HG03108 (cell line): ENCODE measurements around the gene KRTAP9-4.
"Not testable (repeated sequence)": the region's sequence is repeated elsewhere in the genome, so short reads cannot be mapped to it uniquely, and the experiment has no call there.

Experiments
- ATAC-seq: cut with Tn5 transposase; IDR thresholded peaks from one replicate; pipeline ENCODE4 v1.9.1; 2021; ENCODE audit warnings: moderate library complexity; ENCODE audit not compliant: unreplicated experiment

KRTAP9-4 gene

GRCh38 chr17:41249637-41250240 is at the start of gene KRTAP9-4:
Gene KRTAP9-4 (plus strand): TSS chr17:41249687. CDS start chr17:41249721, 34 bp downstream.
- not testable (repeated sequence) for ATAC-seq

- no peak for ATAC-seq
Measured at GRCh38 chr17:41211845-41212466, 37.5 kb upstream of the KRTAP9-4 start.

GRCh38 chr17:41212524-41213169 is 36.8 kb upstream of the KRTAP9-4 start:
- no peak for ATAC-seq

- ATAC-seq = no peak
Measured at GRCh38 chr17:41215681-41216080, 33.8 kb upstream of the KRTAP9-4 start.

GRCh38 chr17:41223821-41224220 is 25.7 kb upstream of the KRTAP9-4 start:
- ATAC-seq = no peak

- no peak for ATAC-seq
Measured at GRCh38 chr17:41226051-41226450, 23.4 kb upstream of the KRTAP9-4 start.

GRCh38 chr17:41226598-41227095 is 22.8 kb upstream of the KRTAP9-4 start, which contains the start of gene KRTAP9-2:
Gene KRTAP9-2 (plus strand): TSS chr17:41226648. CDS start chr17:41226655, 7 bp downstream.
- ATAC-seq = not testable (repeated sequence)

GRCh38 chr17:41230094-41230493 is 19.4 kb upstream of the KRTAP9-4 start:
- ATAC-seq = no peak

- ATAC-seq = no peak
Measured at GRCh38 chr17:41231731-41232130, 17.8 kb upstream of the KRTAP9-4 start.

GRCh38 chr17:41232399-41233105 is 16.9 kb upstream of the KRTAP9-4 start, which contains the start of gene KRTAP9-3:
Gene KRTAP9-3 (plus strand): TSS chr17:41232449. CDS start chr17:41232502, 53 bp downstream.
- not testable (repeated sequence) for ATAC-seq

- ATAC-seq = not testable (repeated sequence)
Measured at GRCh38 chr17:41237116-41237515, 12.4 kb upstream of the KRTAP9-4 start.

GRCh38 chr17:41237949-41238437 is 11.5 kb upstream of the KRTAP9-4 start, which contains the start of gene KRTAP9-8:
Gene KRTAP9-8 (plus strand): TSS chr17:41237999. CDS start chr17:41238052, 53 bp downstream.
- not testable (repeated sequence) for ATAC-seq

GRCh38 chr17:41246995-41247787 is 2.3 kb upstream of the KRTAP9-4 start:
- not testable (repeated sequence) for ATAC-seq

- no peak for ATAC-seq
Measured at GRCh38 chr17:41251261-41251660, 1.8 kb downstream of the KRTAP9-4 start.

GRCh38 chr17:41254861-41255260 is 5.4 kb downstream of the KRTAP9-4 start:
- no peak for ATAC-seq

- not testable (repeated sequence) for ATAC-seq
Measured at GRCh38 chr17:41255381-41256290, 6.1 kb downstream of the KRTAP9-4 start, which contains the start of gene KRTAP9-9. Gene KRTAP9-9 (plus strand): TSS chr17:41255384.

GRCh38 chr17:41256291-41256685 is 6.8 kb downstream of the KRTAP9-4 start:
- no peak for ATAC-seq

GRCh38 chr17:41258406-41258805 is 8.9 kb downstream of the KRTAP9-4 start:
- ATAC-seq = no peak

GRCh38 chr17:41263212-41263611 is 13.7 kb downstream of the KRTAP9-4 start:
- ATAC-seq = no peak
